Measurements from ENCODE around the gene SKI. TPM values are rescaled to one million over a fixed set of nuclear protein-coding genes. Genes with fewer than 3 reads are reported as not detected.

SKI gene
- total RNA-seq, 1 donor from 2014 or later = 110 TPM

DNA sequence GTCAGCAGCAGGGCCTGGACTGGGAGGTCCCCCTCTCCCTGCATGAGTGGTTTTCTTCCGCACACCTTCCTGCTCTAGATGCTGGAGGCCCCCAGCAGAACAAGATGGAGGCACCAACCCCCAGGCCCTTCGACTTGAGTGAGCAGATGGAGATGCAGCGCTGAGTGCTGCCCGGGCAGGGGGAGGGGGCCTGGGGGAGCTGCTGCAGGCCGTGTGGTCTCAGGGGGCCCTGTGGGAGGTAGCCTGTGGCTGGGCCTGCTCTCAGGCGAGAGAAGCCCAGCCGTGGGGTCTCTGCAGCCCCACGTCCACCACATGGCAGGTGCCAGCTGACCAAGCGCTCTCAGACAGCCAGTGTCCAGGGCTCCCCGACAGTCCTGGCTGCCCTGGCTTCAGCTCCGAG lies 32.3 kb upstream of the SKI start:
- TF ChIP-seq, protein P1, sequence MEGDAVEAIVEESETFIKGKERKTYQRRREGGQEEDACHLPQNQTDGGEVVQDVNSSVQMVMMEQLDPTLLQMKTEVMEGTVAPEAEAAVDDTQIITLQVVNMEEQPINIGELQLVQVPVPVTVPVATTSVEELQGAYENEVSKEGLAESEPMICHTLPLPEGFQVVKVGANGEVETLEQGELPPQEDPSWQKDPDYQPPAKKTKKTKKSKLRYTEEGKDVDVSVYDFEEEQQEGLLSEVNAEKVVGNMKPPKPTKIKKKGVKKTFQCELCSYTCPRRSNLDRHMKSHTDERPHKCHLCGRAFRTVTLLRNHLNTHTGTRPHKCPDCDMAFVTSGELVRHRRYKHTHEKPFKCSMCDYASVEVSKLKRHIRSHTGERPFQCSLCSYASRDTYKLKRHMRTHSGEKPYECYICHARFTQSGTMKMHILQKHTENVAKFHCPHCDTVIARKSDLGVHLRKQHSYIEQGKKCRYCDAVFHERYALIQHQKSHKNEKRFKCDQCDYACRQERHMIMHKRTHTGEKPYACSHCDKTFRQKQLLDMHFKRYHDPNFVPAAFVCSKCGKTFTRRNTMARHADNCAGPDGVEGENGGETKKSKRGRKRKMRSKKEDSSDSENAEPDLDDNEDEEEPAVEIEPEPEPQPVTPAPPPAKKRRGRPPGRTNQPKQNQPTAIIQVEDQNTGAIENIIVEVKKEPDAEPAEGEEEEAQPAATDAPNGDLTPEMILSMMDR (IDR thresholded peaks at IDR 0.05; ENCODE audit: unreplicated experiment) = no peak
- Mint-ChIP-seq H3K36me3 (no peaks in the 10 kb centered on the region), H3K4me3 (no peak overlapping the region), H3K27ac (no peak overlapping the region), H3K27me3 (ENCODE audit: low read depth) (no peaks in the 10 kb centered on the region), H3K9me3 (no peaks in the 10 kb centered on the region), H3K4me1 (peaks cover 14% of the 10 kb centered on the region)
- DNase-seq (ENCODE audit: low spot score in 2 of 2, unreplicated experiment in 2 of 2) = no peak

DNA sequence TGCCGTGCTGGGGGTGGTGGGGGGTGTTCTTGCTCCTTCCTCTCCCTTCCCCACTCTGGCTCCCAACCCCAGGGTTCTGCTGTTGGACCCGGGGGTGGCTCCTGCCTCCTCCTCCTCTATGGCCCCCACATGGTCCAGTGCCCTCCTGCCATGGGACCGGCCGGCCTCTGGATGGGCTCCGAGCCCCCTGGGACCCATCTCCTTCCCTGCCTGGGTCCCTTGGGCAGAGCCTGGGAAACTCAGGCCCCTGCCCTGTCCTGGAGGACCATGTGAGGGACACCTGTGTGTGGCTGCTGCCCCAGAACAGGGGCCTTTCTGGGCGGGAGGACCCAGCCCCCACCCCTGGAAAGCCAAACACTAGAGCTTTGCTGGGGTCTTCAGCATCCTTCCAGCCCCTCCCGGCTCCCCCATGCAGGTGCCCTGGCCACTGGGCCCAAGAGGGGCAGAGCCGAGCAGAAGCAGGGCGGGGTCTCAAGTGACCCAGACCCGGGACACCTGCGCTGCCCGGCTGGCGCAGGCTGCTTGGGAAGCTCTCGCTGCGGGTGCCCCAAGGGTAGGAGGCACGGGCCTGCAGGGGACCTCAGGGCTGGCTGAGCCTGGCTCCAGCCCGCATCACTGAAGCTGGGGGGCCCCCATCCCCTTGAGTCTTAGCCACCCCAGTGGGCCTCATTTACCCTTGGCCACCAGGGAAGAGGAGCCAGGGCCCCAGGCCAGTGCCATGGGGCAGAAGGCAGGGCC lies 31.0 kb upstream of the SKI start:
- Mint-ChIP-seq H3K36me3 (no peaks in the 10 kb centered on the region), H3K27ac (no peak overlapping the region)

DNA sequence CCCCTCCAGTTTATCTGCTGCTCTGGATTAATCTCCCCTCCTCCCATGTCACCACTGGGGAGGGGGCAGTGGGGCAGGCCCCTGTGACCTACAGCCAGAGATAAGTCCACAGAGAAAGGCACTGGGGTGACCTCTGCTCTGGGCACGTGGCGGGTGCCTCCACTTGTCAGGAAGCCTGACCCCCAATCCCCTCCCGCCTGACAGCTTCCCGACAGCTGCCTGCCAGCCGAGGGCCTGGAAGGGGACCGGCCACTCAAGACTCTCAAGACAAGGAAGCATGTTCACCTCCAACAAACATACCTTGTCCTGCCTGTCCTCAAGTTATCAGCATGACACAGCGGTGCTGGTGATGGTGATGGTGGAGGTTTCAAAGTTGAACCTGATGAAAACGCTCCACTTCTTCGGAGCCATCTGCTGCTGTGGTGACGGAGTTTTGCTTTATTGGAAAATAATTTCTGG lies 30.4 kb upstream of the SKI start:
- TF ChIP-seq, protein P1 (IDR thresholded peaks at IDR 0.05; ENCODE audit: unreplicated experiment) = no peak
- no peak overlapping the region for H3K4me3 Mint-ChIP-seq
- no peaks in the 10 kb centered on the region for H3K27me3 Mint-ChIP-seq (ENCODE audit: low read depth)
- no peaks in the 10 kb centered on the region for H3K36me3 Mint-ChIP-seq
- no peak for DNase-seq (ENCODE audit: low spot score in 2 of 2, unreplicated experiment in 2 of 2)
- peaks cover 9% of the 10 kb centered on the region for H3K4me1 Mint-ChIP-seq
- no peaks in the 10 kb centered on the region for H3K9me3 Mint-ChIP-seq
- no peak overlapping the region for H3K27ac Mint-ChIP-seq

More for the DNA sequence above, 31.0 kb upstream of the SKI start:
- Mint-ChIP-seq H3K4me1 (peaks cover 9% of the 10 kb centered on the region), H3K27me3 (ENCODE audit: low read depth) (no peaks in the 10 kb centered on the region), H3K4me3 (no peak overlapping the region), H3K9me3 (no peaks in the 10 kb centered on the region)
- TF ChIP-seq, protein P1 (IDR thresholded peaks at IDR 0.05; ENCODE audit: unreplicated experiment) = no peak
- DNase-seq (ENCODE audit: low spot score in 2 of 2, unreplicated experiment in 2 of 2) = no peak

DNA sequence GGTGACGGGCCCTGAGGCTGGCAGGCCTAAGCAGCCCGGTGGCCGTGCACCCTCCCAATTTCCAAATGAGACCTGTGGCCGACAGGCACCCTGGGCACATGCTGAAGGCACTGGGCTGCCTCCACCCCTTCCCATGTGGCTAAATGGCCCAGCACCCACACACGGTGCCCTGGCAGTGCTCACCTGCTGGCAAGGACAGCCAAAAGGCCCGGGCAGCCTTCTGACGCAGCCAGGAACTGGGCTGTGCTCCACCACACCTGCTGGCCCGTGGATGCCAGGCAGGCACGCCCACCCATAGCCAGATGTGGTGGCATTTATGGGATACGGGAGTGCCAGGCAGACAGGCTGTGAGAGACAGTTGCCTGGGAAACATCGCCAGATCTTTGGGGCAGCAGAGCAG lies 29.5 kb upstream of the SKI start:
- no peak overlapping the region for H3K4me3 Mint-ChIP-seq
- no peak overlapping the region for H3K27ac Mint-ChIP-seq
- TF ChIP-seq, protein P1 (IDR thresholded peaks at IDR 0.05; ENCODE audit: unreplicated experiment) = no peak
- no peaks in the 10 kb centered on the region for H3K27me3 Mint-ChIP-seq (ENCODE audit: low read depth)
- H3K9me3 Mint-ChIP-seq = no peaks in the 10 kb centered on the region
- H3K4me1 Mint-ChIP-seq = peaks cover 9% of the 10 kb centered on the region
- DNase-seq (ENCODE audit: low spot score in 2 of 2, unreplicated experiment in 2 of 2) = no peak
- H3K36me3 Mint-ChIP-seq = no peaks in the 10 kb centered on the region

DNA sequence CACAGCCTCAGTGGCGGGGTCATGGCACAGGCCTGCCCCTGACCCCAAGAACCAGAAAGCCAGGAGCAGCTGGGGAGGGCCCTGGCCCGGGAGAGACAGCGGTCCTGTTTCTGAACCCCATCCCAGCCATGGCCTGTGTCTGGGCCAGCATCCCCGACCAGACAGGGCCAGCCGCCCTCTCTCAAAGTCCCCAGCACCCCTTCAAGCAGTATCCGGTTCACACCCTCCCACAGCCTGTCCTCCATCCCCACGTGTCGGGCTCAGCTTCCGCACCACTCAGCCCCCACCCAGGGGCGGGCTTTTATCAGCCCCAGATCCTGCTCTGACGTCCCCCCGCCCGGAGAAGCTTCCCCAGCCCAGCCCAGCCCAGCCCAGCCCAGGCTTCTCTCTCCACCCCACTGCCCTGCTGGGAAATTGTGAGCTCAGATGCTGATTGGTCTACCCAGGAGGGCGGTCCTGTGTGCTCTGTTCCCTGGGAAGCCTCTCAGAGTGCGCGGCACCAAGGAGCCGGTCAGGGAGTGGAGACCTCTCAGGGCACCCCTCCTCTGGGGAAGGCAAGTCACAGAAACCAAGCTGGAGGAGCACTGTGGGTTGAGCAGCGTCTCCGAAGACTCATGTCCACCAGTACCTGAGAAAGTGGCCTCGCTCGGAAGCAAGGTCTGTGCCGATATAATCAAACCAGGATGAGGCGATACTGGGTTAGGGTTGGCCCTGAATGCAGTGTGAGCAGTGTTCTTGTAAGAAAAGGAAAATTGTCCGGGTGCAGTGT lies 28.9 kb upstream of the SKI start:
- no peaks in the 10 kb centered on the region for H3K27me3 Mint-ChIP-seq (ENCODE audit: low read depth)
- H3K27ac Mint-ChIP-seq = peak overlapping the region; percentile 87
- no peaks in the 10 kb centered on the region for H3K9me3 Mint-ChIP-seq
- H3K36me3 Mint-ChIP-seq = no peaks in the 10 kb centered on the region
- H3K4me1 Mint-ChIP-seq = peaks cover 12% of the 10 kb centered on the region
- DNase-seq (ENCODE audit: low spot score in 2 of 2, unreplicated experiment in 2 of 2) = no peak
- TF ChIP-seq, protein P1 (IDR thresholded peaks at IDR 0.05; ENCODE audit: unreplicated experiment) = no peak
- H3K4me3 Mint-ChIP-seq = peak overlapping the region; percentile 76
